AG20443 (cell line): ENCODE measurements around the gene TLNRD1.
A peak's percentile ranks its signal among the peaks of the same experiment; 100 is the strongest.

Experiments used
- DNase-seq: peaks from one replicate; pipeline ENCODE4 v3.0.0; 2012; ENCODE audit warnings: low spot score, mixed read lengths

Gene TLNRD1

DNA sequence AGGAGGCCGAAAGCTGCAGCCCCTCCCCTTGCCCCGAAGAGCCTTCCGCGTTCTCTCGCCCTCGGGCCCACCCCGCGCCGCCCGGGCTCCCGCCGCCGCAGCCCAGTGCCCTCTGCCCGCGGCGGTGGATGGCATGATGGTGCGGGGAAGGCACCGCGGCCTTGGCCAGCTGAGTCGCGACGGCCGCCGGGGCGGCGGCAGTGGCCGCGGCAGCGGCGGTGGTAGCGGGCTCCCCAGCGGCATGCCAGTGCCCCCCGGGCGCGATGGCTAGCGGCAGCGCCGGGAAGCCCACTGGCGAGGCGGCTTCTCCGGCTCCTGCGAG, 1.2 kb downstream of the TLNRD1 start:
- DNase-seq = no peak

DNA sequence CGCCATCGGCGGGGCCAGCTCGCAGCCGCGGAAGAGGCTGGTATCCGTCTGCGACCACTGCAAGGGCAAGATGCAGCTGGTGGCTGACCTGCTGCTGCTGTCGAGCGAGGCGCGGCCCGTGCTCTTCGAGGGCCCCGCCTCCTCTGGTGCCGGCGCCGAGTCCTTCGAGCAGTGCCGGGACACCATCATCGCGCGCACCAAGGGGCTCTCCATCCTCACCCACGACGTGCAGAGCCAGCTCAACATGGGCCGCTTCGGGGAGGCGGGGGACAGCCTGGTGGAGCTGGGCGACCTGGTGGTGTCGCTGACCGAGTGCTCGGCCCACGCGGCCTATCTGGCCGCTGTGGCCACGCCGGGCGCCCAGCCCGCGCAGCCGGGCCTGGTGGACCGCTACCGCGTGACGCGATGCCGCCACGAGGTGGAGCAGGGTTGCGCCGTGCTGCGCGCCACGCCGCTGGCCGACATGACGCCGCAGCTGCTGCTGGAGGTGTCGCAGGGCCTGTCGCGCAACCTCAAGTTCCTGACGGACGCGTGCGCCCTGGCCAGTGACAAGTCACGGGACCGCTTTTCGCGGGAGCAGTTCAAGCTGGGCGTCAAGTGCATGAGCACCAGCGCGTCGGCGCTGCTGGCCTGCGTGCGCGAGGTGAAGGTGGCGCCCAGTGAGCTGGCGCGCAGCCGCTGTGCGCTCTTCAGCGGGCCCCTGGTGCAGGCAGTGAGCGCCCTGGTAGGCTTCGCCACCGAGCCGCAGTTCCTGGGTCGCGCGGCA, 1.8 kb downstream of the TLNRD1 start:
- DNase-seq = peak; percentile 54

DNA sequence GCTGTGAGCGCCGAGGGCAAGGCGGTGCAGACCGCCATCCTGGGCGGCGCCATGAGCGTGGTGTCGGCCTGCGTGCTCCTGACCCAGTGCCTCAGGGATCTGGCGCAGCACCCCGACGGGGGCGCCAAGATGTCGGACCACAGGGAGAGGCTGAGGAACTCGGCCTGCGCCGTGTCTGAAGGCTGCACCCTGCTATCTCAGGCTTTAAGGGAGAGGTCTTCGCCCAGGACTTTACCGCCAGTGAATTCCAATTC, 2.3 kb downstream of the TLNRD1 start:
- no peak for DNase-seq

DNA sequence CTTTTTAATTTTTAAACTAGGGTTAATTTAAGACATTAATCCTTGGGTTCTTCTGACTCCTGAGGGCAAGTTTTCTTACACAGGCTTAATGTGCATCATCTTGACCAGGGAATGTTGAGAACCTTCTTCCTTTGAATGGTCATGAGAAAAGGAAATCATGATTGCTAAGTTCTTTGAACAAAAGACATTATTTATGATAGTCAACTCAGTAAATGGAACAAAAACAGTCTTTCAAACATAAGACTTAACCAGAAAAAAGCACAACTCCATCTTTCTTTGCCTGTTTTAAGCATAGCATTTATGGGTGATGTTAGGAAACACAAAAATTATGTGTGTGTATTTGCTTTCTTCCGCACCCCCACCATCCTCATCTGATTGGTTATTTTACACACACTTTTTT, 5.4 kb downstream of the TLNRD1 start:
- no peak for DNase-seq

GRCh38 chr15:81007428-81008064, 6.8 kb downstream of the TLNRD1 start:
- no peak for DNase-seq

DNA sequence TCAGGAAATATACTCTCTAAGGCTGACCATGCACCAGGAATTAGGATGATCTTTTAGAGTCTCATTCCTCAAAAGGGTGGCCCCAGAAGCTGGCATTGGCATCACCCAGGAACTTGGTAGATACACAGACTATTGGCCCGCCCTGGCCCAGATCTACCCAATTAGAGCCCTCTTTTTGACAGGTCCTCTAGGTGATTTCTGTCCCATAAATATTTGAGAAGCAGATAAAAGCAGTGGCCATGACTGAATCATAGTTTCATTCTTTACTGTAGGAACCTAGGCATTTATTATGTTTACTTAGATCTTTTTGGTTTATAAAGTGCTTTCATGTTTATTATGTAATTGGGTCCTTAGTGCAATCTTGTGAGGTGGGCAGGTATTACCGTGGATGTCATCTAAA, 7.6 kb downstream of the TLNRD1 start:
- DNase-seq = no peak

DNA sequence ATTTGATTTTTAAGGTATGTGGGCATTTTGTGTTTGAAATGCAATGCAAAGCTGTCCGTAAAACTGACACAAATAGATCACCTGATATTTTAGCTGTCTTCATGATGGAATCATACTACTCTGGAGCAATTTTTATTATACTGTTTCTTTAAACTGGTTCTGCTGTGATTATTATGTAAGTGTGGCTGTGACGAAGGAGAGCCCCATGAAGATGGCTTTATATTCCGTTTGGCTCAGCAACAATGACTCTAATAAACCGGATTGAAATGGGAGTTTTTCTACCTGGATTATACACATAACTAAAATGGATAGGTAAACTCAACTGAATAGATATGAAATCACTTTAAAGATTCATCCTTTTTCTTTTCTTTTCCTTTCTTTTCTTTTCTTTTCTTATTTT, 9.4 kb downstream of the TLNRD1 start:
- no peak for DNase-seq

DNA sequence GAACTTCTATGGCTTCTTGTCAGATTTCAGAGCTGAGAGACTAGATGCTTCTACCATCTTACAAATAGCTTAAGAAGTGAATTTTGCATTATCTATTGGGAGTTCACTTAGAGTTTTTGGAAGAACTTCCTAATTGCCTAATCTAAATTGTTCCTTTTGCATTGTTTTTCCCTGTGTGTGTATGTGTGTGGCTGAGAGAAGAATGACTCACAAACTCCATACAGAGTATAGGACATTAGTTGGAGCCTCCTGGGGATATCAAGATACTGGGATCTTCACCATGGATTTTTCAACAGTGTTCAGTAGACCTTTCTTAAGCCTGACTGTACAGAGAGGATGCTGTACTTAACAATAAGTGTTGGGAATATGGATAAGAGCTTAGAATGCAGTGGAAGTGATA, 10.9 kb downstream of the TLNRD1 start:
- no peak for DNase-seq

DNA sequence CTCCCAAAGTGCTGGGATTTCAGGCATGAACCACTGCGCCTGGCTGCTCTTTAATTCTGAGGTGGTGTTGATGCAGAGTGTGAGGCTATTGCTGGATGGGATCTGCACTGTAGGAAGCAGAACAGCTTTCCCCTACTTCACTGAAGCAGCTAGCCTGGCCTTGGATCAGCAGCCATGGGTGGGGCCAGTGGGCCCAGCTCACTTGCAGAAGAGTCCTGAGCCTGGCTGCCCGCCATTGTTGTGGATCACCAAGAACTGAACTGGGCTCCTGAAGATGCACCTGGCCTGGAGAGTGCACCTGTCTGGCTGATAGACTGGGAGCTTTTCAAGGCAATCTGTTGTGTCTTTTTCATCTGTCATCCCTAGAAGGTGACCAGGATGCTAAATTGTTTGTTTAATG, 11.9 kb downstream of the TLNRD1 start:
- no peak for DNase-seq

GRCh38 chr15:81013396-81013929, 12.7 kb downstream of the TLNRD1 start:
- DNase-seq = no peak

DNA sequence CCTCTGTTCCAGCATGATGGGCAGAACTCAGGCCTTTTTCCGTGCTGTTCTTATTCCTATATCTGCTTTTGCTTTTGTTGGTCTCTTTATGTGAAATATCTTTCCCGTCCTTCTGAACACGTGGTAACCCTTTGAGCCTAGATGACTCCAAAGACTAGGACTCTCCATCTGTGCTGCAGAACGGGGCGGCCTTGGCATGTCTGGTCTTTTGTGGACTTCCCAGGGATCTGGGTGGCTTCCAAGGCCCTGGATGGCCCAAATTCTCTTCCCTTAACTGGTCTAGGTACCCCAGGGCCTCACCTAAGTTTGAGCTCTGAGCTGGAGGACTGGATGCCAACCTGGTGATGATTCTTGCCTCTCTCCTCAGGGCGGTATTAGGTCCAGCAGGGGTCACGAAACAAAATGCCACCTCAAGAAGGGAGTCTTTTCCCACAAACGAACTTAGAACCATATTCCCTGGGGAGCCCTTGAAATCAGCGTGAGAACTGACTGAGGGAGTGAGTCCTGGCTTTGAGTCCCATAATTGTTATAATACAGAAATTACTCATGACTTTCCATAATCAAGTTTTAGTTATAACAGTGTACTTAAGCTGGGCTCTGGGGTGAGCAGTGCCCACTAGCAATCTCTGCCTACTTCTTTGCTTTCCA, 13.8 kb downstream of the TLNRD1 start:
- DNase-seq = no peak

DNA sequence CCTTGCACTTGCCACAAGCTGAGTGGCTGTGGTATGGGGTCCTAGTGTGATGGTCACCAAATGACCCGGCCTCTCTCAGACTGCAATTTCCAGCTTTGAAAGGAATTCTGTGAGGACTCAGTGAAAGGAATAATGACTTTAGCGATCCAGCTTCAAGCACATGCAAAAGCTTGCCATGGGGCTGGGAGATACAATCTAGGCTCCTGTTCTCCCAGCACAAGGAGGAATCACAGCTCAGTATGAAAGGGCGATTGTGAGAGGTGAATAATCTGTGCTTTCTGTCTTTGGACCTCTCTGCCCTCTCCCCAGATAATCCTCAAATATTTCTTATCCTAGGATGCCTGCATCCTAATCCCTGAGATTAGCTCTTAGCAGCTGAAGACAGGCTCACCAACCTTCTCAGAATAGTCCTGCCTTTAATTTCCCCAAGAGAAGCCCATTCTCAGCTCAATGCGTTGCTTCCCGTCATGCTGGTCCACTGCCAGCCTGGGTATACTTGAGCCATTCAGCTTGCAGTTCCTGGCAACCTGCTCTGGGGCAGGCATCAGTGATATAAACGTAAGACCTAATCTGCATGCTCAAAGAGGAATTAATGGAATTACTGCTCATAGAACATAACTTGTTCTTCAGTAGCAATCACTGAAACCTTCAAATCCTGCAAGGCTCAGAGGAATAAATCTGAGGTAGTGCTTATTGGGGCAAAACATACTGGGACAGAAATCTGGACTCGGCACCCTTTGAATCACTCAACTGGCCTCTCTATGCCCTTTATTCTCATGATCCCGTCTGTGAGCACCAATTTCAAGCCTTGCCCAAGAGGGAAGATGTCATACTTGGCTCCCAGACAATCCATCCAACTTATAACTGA, 15.1 kb downstream of the TLNRD1 start:
- peak; percentile 38 for DNase-seq

DNA sequence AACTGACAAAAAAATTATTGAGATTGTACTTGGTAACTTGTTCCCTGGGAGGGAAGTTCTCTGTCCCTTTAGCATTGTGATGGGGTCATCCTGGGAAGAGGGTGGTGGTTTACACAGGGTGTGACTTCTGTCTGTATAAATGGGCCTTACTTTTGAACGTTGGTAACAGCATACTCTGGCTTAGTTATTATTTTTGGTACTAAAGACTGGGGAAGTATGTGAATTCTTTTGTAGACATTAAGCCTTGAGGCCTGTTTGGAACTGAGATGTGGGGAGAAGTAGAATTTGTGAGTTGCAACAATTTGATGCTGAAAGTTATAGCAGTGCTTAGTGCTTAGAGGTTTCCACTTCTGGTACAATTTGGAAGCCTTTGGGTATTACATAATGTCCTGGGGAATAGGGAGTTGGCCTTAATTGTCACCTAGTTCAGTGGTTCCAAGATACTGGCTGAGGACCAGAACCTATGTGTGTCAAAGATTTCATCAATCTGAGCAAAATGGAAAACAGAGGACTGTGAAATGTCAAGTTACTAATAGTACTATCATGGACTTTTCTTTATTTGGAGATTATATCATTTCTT, 15.9 kb downstream of the TLNRD1 start:
- no peak for DNase-seq

DNA sequence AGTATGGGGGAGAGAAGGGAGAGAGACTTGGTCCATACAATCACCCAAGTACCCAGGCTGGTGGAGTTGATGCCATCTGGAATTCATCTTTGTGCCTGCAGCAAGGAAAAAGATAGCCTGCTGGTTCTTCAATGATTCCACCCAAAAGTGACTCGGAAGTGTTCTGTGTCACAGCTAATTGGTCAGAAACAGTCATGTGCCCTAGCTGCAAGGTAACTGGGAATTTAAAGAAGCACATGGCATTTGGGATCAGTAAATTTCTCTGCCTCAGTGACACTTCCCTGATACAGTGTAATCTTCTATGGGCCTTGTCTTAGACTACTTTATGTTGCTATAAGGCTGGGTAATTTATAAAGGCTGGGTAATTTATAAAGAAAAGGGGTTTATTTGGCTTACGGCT, 17.5 kb downstream of the TLNRD1 start:
- DNase-seq = no peak

DNA sequence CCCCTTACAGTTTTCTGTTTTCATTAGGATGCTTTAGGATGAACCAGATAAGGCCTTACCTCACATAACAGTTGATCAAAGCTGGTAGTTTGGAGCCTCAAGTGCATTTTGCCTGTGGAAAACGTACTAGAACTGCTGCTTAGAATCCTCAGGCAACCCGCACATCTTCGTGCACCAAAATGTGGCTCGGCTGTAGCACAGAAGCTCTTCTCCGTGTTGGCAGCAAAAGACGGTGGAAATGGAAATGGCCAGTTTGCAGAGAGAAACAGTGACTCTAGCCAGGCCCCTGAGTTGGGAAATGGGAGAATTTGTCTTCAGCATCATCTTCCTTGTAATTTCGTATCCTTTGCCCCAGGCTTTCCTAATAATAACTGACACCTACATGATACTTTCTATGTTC, 20.6 kb downstream of the TLNRD1 start:
- DNase-seq = no peak

GRCh38 chr15:81023483-81024264, 23.0 kb downstream of the TLNRD1 start:
- DNase-seq = peak; percentile 89

GRCh38 chr15:81024265-81024872, 23.6 kb downstream of the TLNRD1 start:
- DNase-seq = no peak

DNA sequence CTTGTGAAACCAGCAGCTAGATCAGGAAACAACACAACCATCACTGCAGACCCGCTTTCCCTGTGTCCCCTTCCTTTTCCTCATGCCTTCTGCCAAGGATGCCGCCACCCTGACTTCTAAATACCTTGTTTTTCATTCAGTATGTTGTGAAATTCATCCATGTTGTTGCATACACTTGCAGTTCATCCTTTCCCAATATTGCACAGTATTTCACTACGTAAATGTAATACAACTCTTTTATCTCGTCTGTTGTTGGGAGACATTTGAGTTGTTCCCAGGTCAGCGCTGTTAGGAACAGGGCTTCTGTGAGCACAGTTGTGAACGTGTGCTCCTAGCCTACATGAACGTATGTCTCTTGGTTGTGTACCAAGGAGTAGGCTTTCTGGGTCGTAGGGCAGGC, 24.2 kb downstream of the TLNRD1 start:
- no peak for DNase-seq

GRCh38 chr15:81025721-81026370, 25.1 kb downstream of the TLNRD1 start:
- no peak for DNase-seq

DNA sequence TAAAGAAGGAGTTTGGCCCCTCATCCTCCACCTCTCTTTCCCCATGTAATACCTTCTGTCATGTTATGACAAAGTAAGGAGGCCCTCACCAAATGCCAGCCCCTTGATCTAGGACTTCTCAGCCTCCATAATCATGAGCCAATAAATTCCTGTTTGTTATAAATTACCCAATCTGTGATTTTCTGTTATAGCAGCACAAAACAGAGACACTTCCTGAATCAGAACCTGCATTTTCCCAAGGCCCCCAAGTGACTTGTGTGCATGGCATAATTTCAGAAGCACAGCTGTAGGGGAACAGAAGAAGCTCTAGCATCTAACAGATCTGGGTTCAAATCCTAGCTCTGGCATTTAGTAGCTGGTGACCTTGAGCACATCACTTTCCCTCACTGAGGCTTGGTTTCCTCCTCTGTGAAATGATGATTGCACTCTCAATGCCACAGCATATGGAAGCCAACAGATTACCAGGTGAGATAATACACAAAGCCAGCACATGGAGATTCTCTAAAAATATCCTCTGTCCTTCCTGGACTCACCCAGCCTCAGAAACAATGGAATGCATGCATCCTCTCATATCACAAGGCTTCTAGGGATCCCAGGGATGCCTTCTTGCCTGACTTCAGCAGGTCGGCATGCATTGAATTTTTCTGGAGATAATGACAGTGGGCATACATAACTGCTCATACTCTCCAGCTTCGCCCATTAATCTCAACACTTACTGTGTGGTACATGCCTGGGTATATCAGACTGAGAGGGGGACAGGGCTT, 26.3 kb downstream of the TLNRD1 start:
- DNase-seq = peak; percentile 14
